ENCODE data around the gene ZFYVE1.
"Not testable (repeated sequence)": the region's sequence is repeated elsewhere in the genome, so short reads cannot be mapped to it uniquely, and the experiment has no call there.

DNA sequence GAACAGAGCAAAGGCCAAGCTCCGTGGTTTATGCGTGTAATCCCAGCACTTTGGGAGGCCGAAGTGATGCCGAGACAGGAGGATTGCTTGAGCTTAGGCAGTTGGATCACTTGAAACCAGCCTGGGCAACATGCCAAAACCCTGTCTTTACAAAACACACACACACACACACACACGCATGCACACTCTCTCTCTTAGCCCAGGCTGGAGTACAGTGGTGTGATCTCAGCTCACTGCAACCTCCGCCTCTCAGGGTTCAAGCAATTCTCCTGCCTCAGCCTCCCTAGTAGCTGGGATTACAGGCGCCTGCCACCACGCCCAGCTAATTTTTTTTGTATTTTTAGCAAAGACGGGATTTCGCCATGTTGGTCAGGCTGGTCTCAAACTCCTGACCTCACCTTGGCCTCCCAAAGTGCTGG lies 64.6 kb downstream of the ZFYVE1 start:
- TF ChIP-seq, protein P1, sequence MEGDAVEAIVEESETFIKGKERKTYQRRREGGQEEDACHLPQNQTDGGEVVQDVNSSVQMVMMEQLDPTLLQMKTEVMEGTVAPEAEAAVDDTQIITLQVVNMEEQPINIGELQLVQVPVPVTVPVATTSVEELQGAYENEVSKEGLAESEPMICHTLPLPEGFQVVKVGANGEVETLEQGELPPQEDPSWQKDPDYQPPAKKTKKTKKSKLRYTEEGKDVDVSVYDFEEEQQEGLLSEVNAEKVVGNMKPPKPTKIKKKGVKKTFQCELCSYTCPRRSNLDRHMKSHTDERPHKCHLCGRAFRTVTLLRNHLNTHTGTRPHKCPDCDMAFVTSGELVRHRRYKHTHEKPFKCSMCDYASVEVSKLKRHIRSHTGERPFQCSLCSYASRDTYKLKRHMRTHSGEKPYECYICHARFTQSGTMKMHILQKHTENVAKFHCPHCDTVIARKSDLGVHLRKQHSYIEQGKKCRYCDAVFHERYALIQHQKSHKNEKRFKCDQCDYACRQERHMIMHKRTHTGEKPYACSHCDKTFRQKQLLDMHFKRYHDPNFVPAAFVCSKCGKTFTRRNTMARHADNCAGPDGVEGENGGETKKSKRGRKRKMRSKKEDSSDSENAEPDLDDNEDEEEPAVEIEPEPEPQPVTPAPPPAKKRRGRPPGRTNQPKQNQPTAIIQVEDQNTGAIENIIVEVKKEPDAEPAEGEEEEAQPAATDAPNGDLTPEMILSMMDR (IDR thresholded peaks at IDR 0.05; ENCODE audit: insufficient read depth, low read length): not testable (repeated sequence)
- not testable (repeated sequence) for TF ChIP-seq GABPA (IDR thresholded peaks at IDR 0.05; ENCODE audit: low read depth); POLR2AphosphoS5 (IDR thresholded peaks at IDR 0.05; ENCODE audit: low read depth); SPI1 (IDR thresholded peaks at IDR 0.05; ENCODE audit: borderline replicate concordance, low read depth)
- TF ChIP-seq, protein P2, sequence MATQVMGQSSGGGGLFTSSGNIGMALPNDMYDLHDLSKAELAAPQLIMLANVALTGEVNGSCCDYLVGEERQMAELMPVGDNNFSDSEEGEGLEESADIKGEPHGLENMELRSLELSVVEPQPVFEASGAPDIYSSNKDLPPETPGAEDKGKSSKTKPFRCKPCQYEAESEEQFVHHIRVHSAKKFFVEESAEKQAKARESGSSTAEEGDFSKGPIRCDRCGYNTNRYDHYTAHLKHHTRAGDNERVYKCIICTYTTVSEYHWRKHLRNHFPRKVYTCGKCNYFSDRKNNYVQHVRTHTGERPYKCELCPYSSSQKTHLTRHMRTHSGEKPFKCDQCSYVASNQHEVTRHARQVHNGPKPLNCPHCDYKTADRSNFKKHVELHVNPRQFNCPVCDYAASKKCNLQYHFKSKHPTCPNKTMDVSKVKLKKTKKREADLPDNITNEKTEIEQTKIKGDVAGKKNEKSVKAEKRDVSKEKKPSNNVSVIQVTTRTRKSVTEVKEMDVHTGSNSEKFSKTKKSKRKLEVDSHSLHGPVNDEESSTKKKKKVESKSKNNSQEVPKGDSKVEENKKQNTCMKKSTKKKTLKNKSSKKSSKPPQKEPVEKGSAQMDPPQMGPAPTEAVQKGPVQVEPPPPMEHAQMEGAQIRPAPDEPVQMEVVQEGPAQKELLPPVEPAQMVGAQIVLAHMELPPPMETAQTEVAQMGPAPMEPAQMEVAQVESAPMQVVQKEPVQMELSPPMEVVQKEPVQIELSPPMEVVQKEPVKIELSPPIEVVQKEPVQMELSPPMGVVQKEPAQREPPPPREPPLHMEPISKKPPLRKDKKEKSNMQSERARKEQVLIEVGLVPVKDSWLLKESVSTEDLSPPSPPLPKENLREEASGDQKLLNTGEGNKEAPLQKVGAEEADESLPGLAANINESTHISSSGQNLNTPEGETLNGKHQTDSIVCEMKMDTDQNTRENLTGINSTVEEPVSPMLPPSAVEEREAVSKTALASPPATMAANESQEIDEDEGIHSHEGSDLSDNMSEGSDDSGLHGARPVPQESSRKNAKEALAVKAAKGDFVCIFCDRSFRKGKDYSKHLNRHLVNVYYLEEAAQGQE (IDR thresholded peaks at IDR 0.05; ENCODE audit: insufficient replicate concordance, low read depth): not testable (repeated sequence)

Data from HL-60 (cell line).